OCI-LY3 (cell line): ENCODE measurements around the gene ARMC10.

Source experiments
- H2AFZ ChIP-seq: fragments of 200-600, 300-600 bp; shearing (Covaris generic); 2 replicates; pipeline ENCODE4 v1.6.0; 2014; ENCODE audit warnings: antibody characterized with exemption, low read depth, low read length
- H3K27ac ChIP-seq: fragments of 200-600, 300-600 bp; sonication (generic); 2 replicates; pipeline ENCODE4 v1.5.1; 2014; ENCODE audit warnings: mild to moderate bottlenecking, low read length, moderate library complexity, mixed read lengths
- H3K27me3 ChIP-seq: fragments of 200-600, 300-600 bp; sonication (generic); 2 replicates; pipeline ENCODE4 v1.6.1; 2014; ENCODE audit warnings: low read depth, low read length, mixed read lengths
- H3K36me3 ChIP-seq: fragments of 200-600, 300-600 bp; sonication (generic); replicated peaks from 2 replicates; pipeline ENCODE3; 2014; ENCODE audit warnings: low read depth, low read length, mixed read lengths
- H3K4me1 ChIP-seq: fragments of 300-600, 200-600 bp; sonication (generic); 2 replicates; pipeline ENCODE4 v1.6.1; 2014; ENCODE audit warnings: low read length, mixed read lengths
- H3K4me2 ChIP-seq: fragments of 200-600, 300-600 bp; sonication (generic); 2 replicates; pipeline ENCODE4 v1.6.1; 2014; ENCODE audit warnings: low read length, mixed read lengths
- H3K4me3 ChIP-seq: fragments of 300-600, 200-600 bp; sonication (generic); 2 replicates; pipeline ENCODE4 v1.5.1; 2014; ENCODE audit warnings: antibody characterized with exemption, mild to moderate bottlenecking, low read length, moderate library complexity
- H3K79me2 ChIP-seq: fragments of 300-600, 200-600 bp; shearing (Covaris generic); 2 replicates; pipeline ENCODE4 v1.6.1; 2014; ENCODE audit warnings: mild to moderate bottlenecking, low read length, mixed read lengths
- H3K9ac ChIP-seq: fragments of 300-600, 200-600 bp; shearing (Covaris generic); 2 replicates; pipeline ENCODE4 v1.6.0; 2014; ENCODE audit warnings: mild to moderate bottlenecking, low read length, moderate library complexity
- H3K9me3 ChIP-seq: fragments of 200-600, 300-600 bp; shearing (Covaris generic); 2 replicates; pipeline ENCODE4 v1.6.1; 2014; ENCODE audit warnings: low read length, mixed read lengths; ENCODE audit not compliant: insufficient read depth
- H4K20me1 ChIP-seq: fragments of 200-600, 300-600 bp; sonication (generic); 2 replicates; pipeline ENCODE4 v1.6.1; 2016; ENCODE audit warnings: low read length, mixed read lengths; ENCODE audit not compliant: insufficient read depth
- EZH2phosphoT487 ChIP-seq: fragments of 200-600 bp; shearing (Covaris generic); IDR thresholded peaks from 2 replicates; pipeline ENCODE4 v1.6.1; 2018; ENCODE audit warnings: antibody characterized with exemption, mixed run types, low read depth
- TF ChIP-seq, protein P1 (sequence below): fragments of 200-600, 300-600 bp; sonication (generic); IDR thresholded peaks from 2 replicates; pipeline ENCODE4 v1.5.1; 2014; ENCODE audit warnings: antibody characterized with exemption, low read length, low read depth

The ARMC10 gene

DNA sequence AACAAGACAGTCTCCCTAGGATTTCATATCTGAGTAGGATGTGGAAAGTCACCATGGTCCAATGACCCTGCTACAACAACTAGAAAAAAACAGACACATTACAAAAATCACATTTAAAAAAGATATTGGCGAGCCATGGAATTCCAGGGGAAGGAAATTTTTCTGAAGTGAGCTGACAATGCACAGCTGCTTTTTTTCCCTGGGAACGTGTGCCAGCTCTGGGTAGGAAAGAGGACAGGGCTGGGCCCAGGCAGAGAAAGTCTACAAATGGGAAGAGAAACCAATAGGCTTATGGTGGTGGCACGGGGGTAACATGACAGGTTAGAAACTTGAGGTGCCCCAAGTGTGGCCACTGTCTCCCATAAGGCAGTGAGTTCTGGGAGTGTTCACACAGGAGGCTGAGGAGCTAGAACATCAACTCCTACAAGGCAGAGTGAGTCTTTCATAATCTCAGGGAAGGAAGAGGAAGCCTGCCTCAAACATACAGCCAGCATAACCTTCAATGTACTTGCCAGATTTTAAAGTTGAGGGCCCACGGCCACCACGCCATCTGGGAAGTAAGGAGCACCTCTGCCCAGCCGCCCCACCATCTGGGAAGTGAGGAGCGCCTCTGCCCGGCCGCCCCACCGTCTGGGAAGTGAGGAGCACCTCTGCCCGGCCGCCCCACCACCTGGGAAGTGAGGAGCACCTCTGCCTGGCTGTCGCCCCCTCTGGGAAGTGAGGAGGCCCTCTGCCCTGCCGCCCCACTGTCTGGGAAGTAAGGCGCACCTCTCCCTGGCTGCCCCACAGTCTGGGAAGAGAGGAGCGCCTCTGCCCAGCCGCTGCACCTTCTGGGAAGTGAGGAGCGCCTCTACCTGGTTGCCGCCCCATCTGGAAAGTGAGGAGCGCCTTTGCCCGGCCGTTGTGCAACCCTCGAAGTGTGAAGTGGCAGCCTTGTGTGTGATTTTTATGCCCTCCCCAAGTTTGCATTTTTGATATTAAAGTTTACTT, 6.2 kb upstream of the ARMC10 start:
- Histone ChIP-seq H3K9ac (no peak overlapping the region), H3K4me3 (no peak overlapping the region), H2AFZ (no peak overlapping the region), H3K27ac (no peak overlapping the region), H3K4me1 (peaks cover under 1% of the 10 kb centered on the region; the same call in 1 of the 2 replicates), H4K20me1 (no peaks in the 10 kb centered on the region), H3K36me3 (no peaks in the 10 kb centered on the region), H3K9me3 (no peaks in the 10 kb centered on the region), H3K4me2 (no peak overlapping the region), H3K79me2 (no peaks in the 10 kb centered on the region), H3K27me3 (no peaks in the 10 kb centered on the region)
- TF ChIP-seq, protein P1, sequence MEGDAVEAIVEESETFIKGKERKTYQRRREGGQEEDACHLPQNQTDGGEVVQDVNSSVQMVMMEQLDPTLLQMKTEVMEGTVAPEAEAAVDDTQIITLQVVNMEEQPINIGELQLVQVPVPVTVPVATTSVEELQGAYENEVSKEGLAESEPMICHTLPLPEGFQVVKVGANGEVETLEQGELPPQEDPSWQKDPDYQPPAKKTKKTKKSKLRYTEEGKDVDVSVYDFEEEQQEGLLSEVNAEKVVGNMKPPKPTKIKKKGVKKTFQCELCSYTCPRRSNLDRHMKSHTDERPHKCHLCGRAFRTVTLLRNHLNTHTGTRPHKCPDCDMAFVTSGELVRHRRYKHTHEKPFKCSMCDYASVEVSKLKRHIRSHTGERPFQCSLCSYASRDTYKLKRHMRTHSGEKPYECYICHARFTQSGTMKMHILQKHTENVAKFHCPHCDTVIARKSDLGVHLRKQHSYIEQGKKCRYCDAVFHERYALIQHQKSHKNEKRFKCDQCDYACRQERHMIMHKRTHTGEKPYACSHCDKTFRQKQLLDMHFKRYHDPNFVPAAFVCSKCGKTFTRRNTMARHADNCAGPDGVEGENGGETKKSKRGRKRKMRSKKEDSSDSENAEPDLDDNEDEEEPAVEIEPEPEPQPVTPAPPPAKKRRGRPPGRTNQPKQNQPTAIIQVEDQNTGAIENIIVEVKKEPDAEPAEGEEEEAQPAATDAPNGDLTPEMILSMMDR = no peak
- TF ChIP-seq EZH2phosphoT487 = no peak

DNA sequence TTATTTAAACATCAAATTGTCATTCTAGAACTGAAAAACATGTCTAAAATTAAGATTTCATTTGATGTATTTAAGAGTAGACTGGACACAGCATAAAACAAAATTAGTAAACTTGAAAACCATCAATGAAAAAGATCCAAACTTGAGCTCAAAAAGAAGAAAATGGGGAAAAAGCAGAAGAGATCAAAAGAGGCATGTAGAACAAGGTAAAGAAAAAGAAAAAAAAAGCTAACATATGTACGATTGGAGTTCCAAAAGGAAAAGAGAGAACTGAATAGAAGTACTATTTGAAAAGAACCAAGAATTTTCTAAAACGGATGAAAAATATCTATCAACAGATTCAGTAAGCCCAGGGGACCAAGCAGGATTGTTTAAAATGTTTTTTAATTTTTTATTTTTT, 3.9 kb upstream of the ARMC10 start:
- H3K9me3 ChIP-seq = no peaks in the 10 kb centered on the region

DNA sequence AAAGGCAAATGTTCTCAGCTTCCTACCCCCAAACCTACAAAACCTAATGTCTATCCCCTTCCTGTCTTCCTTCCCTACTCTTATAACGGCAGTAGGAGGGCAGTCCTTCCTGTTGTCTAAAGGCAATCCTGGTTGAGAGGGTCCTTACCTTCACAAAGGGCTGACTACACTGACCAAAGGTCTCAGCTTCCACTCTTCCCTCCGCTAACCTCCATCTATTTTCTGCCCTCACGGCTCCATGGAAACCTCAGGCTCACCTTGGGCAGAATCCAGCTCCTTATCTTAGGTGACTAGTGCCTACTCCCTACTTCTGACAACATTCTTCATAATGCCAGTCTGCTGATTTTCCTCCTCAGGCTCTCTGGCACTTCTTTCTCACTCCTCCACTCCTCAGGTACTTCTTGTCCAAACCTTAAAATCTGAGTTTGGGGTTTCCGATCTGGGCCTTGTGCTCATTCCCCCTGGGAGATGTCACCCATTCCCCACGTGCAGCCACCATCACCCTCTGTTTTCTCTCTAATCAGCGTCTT, 886 bp upstream of the ARMC10 start:
- peaks cover 9% of the 10 kb centered on the region for H3K36me3 ChIP-seq
- no peaks in the 10 kb centered on the region for H4K20me1 ChIP-seq
- TF ChIP-seq EZH2phosphoT487 = no peak
- TF ChIP-seq, protein P1 = no peak
- no peaks in the 10 kb centered on the region for H3K27me3 ChIP-seq
- H3K9ac ChIP-seq = peak overlapping the region; percentile 89
- peak overlapping the region; percentile 91 for H2AFZ ChIP-seq
- H3K4me2 ChIP-seq = peak overlapping the region; percentile 92
- peak overlapping the region; percentile 95 for H3K4me3 ChIP-seq
- no peaks in the 10 kb centered on the region for H3K9me3 ChIP-seq
- peaks cover 27% of the 10 kb centered on the region for H3K79me2 ChIP-seq
- no peak overlapping the region for H3K27ac ChIP-seq
- H3K4me1 ChIP-seq = peaks cover 11% of the 10 kb centered on the region

More for the DNA sequence above, 3.9 kb upstream of the ARMC10 start:
- no peak overlapping the region for H3K27ac ChIP-seq
- H3K27me3 ChIP-seq = no peaks in the 10 kb centered on the region
- H3K36me3 ChIP-seq = no peaks in the 10 kb centered on the region
- H3K4me1 ChIP-seq = peaks cover 6% of the 10 kb centered on the region
- TF ChIP-seq EZH2phosphoT487 = no peak
- TF ChIP-seq, protein P1 = no peak
- H3K4me2 ChIP-seq = no peak overlapping the region
- H3K79me2 ChIP-seq = peaks cover 7% of the 10 kb centered on the region
- H2AFZ ChIP-seq = no peak overlapping the region
- no peak overlapping the region for H3K4me3 ChIP-seq
- no peaks in the 10 kb centered on the region for H4K20me1 ChIP-seq
- H3K9ac ChIP-seq = no peak overlapping the region

DNA sequence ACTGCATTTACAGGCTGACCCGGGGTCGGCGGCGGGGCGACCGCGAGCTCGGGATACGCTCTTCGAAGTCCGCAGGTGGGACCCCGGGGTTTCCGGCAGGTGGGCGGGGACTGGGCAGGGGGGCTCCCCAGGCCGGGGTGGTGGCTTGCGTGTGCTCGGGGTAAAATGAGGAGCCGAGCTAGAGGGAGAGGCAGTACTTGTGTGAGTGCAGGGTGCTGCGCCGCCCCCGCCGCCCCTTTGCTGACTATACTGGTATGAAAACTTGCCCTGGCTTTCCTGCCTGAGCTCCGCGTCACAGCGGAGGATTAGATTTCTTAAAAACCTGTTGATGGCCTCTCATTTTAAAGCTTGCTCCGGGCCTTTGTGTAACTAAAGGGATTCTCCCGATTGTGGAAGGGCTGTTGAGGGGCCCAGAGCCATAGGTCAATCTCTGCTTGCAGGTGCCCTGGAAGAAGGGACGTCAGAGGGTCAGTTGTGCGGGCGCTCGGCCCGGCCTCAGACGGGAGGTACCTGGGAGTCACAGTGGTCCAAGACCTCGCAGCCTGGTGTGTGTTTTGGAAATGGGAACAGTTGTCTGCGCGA, 488 bp downstream of the ARMC10 start:
- H3K9ac ChIP-seq = peak overlapping the region; percentile 89
- no peaks in the 10 kb centered on the region for H3K27me3 ChIP-seq
- no peaks in the 10 kb centered on the region for H4K20me1 ChIP-seq
- TF ChIP-seq EZH2phosphoT487 = no peak
- TF ChIP-seq, protein P1 = no peak
- H3K36me3 ChIP-seq = peaks cover 9% of the 10 kb centered on the region
- peaks cover 11% of the 10 kb centered on the region for H3K4me1 ChIP-seq
- H3K9me3 ChIP-seq = no peaks in the 10 kb centered on the region
- H3K27ac ChIP-seq = peak overlapping the region; percentile 61
- H3K4me2 ChIP-seq = peak overlapping the region; percentile 82
- peak overlapping the region; percentile 95 for H3K4me3 ChIP-seq
- peaks cover 27% of the 10 kb centered on the region for H3K79me2 ChIP-seq
- H2AFZ ChIP-seq = peak overlapping the region; percentile 73
